ENCODE data around the gene IRGC. TPM values are rescaled to one million over a fixed set of nuclear protein-coding genes. Genes with fewer than 3 reads are reported as not detected.

IRGC gene
- total and polyA plus RNA-seq, 2 of the 4 experiments (the other 2 are of a cell fraction): not detected

- no peak for TF ChIP-seq FOS (IDR thresholded peaks at IDR 0.05; ENCODE audit: low read depth, low read length)
- no peak for TF ChIP-seq MAFK (IDR thresholded peaks at IDR 0.05; ENCODE audit: low read depth, low read length)
Measured at GRCh38 chr19:43715776-43716175, at the start of gene IRGC (continued).

DNA sequence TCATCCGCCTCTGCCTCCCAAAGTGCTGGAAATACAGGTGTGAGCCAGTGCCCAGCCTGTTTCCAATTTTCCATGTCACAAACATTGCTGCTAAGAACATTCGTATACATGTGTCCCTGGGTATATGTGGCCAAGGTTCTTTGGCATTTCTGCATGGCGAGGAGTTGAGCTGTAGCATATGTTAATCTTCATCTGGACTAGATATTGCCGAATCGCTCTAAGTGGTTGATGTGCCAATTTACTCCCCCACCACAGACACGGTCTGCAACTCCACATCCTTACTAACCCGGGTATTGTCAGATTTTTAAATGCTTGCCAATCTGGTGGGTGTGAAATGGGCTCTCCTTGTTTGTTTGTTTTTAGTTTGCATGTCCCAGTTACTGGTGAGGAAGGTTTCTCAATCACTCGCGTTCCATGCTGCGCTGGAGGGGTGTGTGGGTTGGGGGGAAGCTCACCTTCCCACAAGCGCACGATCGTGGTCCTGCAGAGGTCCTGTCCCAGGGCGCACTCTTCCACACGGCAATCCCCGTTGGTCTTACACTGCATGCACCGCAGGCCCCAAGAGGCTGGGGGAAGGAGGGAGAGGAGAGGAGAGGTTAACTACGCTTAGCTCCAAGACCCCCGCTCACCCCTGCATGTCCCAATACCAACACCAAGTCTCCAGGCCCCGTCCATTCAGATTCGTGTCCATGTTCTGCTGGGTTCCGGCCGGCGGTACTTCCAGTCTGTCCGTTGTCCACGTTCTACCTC is 48.6 kb upstream of the IRGC start:
- Histone ChIP-seq H4K8ac (ENCODE audit: low read depth in 2 of 2, low read length in 2 of 2) (peak overlapping the region in 1 of 2 experiments; percentile 11; a peak in 1 of 4 replicates), H3K23ac (ENCODE audit: low read depth, low read length) (peak overlapping the region; percentile 53), H3K9me3 (ENCODE audit: control insufficient read depth, insufficient read depth, low read length) (no peaks in the 10 kb centered on the region), H3K9ac (ENCODE audit: low read depth, low read length) (peak overlapping the region; percentile 37; the same call in 1 of the 2 replicates), H2BK5ac (ENCODE audit: low read depth, low read length, poor library complexity, severe bottlenecking) (no peak overlapping the region), H3K4me1 (ENCODE audit: control insufficient read depth, insufficient read depth, low read length) (peaks cover 8% of the 10 kb centered on the region), H4K91ac (ENCODE audit: insufficient read depth, low read depth, low read length) (no peak overlapping the region), H3K36me3 (ENCODE audit: control insufficient read depth, insufficient read depth, low read length) (peaks cover 37% of the 10 kb centered on the region), H2AK9ac (replicated peaks; ENCODE audit: low read depth, low read length, poor library complexity) (peak overlapping the region; percentile 13), H3K56ac (ENCODE audit: extremely low read depth, insufficient read depth, low read length) (no peak overlapping the region), H2AFZ (replicated peaks; ENCODE audit: low read length, poor library complexity) (peak overlapping the region; percentile 8), H3K79me1 (ENCODE audit: low read depth in 1 of 2, low read length in 2 of 2) (peaks cover 40 to 57% of the 10 kb centered on the region in 2 experiments), H2AK5ac (ENCODE audit: low read depth, low read length) (no peak overlapping the region; the same call in 1 of the 2 replicates), H2BK15ac (ENCODE audit: low read depth, low read length) (no peak overlapping the region), H2BK120ac (ENCODE audit: low read depth, low read length) (no peak overlapping the region), H3K27me3 (ENCODE audit: control insufficient read depth, insufficient read depth, low read length) (no peaks in the 10 kb centered on the region), H3K4ac (ENCODE audit: low read depth, low read length) (no peak overlapping the region; the same call in none of the 2 replicates), H4K5ac (ENCODE audit: low read depth, low read length) (no peak overlapping the region), H3K4me3 (ENCODE audit: insufficient read depth, low read depth, low read length) (peak overlapping the region; percentile 38; the same call in 1 of the 2 replicates), H2BK20ac (ENCODE audit: low read depth, low read length) (no peak overlapping the region), H3K4me2 (ENCODE audit: low read depth, low read length) (peak overlapping the region; percentile 85), H4K20me1 (ENCODE audit: insufficient read depth, low read length) (peaks cover 48% of the 10 kb centered on the region), H3K14ac (replicated peaks; ENCODE audit: low read depth, low read length) (peak overlapping the region; percentile 34), H3K9me1 (ENCODE audit: insufficient read depth, low read length) (peaks cover 18% of the 10 kb centered on the region), H3K27ac (ENCODE audit: insufficient read depth, low read length) (peak overlapping the region; percentile 1; the same call in 1 of the 2 replicates), H3K18ac (ENCODE audit: low read depth, low read length) (no peak overlapping the region)
- DNase-seq: no peak
- intact Hi-C loops (cut with micrococcal nuclease) (loop anchor here (10.0 kb wide), 1 partner anchor 562 kb away; no protein-coding TSS in a partner anchor), in situ Hi-C loops (cut with MboI; ENCODE audit: low sequenced_read_pairs) (no loop called here), dilution Hi-C loops (cut with HindIII; ENCODE audit: low sequenced_read_pairs, unreplicated experiment) (no loop called here)
- ChIA-PET CTCF (no interaction called here), POLR2A (ENCODE audit: unreplicated experiment) (no interaction called here)
- BruUV-seq (replicated peaks): no TSS peak
- 32% methylated on average over 7 of the region's 26 CpGs; no CpG with 5 or more reads in 1 of the 2 experiments for WGBS, 2 experiments (ENCODE audit: extremely low coverage in 2 of 2, insufficient read length in 1 of 2)
- ATAC-seq (ENCODE audit: low read depth): no peak
- no peak for TF ChIP-seq POLR2A (IDR thresholded peaks at IDR 0.05; ENCODE audit: low read depth, low read length)
- TF ChIP-seq RAD21 (IDR thresholded peaks at IDR 0.05; ENCODE audit: low read length): no peak
- no peak for TF ChIP-seq CEBPB (IDR thresholded peaks at IDR 0.05; ENCODE audit: low read depth, low read length)
- TF ChIP-seq CTCF (conservative IDR thresholded peaks at IDR 0.05; ENCODE audit: low read depth, low read length): no peak
- TF ChIP-seq, protein P1, sequence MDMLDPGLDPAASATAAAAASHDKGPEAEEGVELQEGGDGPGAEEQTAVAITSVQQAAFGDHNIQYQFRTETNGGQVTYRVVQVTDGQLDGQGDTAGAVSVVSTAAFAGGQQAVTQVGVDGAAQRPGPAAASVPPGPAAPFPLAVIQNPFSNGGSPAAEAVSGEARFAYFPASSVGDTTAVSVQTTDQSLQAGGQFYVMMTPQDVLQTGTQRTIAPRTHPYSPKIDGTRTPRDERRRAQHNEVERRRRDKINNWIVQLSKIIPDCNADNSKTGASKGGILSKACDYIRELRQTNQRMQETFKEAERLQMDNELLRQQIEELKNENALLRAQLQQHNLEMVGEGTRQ (IDR thresholded peaks at IDR 0.05; ENCODE audit: low read depth, low read length): no peak
- TF ChIP-seq FOS (IDR thresholded peaks at IDR 0.05; ENCODE audit: low read depth, low read length): no peak
- no peak for TF ChIP-seq SMC3 (IDR thresholded peaks at IDR 0.05; ENCODE audit: low read depth, low read length)
- TF ChIP-seq NFE2L2 (IDR thresholded peaks at IDR 0.05; ENCODE audit: low read depth, low read length): no peak
- TF ChIP-seq MAZ (IDR thresholded peaks at IDR 0.05; ENCODE audit: borderline replicate concordance, low read depth, low read length): no peak
- TF ChIP-seq RCOR1 (IDR thresholded peaks at IDR 0.05; ENCODE audit: insufficient replicate concordance, low read length): no peak
- TF ChIP-seq MXI1 (IDR thresholded peaks at IDR 0.05; ENCODE audit: borderline replicate concordance, low read depth, low read length): no peak
- TF ChIP-seq CHD1 (IDR thresholded peaks at IDR 0.05; ENCODE audit: low read depth, low read length): no peak
- TF ChIP-seq MAFK (IDR thresholded peaks at IDR 0.05; ENCODE audit: low read depth, low read length): no peak
- no peak for TF ChIP-seq BHLHE40 (IDR thresholded peaks at IDR 0.05; ENCODE audit: low read depth, low read length)

All from IMR-90 (cell line).